ENCODE data around the gene ABHD17A. TPM values are rescaled to one million over a fixed set of nuclear protein-coding genes. Genes with fewer than 3 reads are reported as not detected.
A peak's percentile ranks its signal among the peaks of the same experiment; 100 is the strongest.

The ABHD17A gene
- total and polyA plus RNA-seq, 9 of the 15 experiments (the other 6 are each of a cell fraction or from before 2014, with no cell fraction given) = 0.04 to 135 (median 21.8) TPM; not detected in 1

DNA sequence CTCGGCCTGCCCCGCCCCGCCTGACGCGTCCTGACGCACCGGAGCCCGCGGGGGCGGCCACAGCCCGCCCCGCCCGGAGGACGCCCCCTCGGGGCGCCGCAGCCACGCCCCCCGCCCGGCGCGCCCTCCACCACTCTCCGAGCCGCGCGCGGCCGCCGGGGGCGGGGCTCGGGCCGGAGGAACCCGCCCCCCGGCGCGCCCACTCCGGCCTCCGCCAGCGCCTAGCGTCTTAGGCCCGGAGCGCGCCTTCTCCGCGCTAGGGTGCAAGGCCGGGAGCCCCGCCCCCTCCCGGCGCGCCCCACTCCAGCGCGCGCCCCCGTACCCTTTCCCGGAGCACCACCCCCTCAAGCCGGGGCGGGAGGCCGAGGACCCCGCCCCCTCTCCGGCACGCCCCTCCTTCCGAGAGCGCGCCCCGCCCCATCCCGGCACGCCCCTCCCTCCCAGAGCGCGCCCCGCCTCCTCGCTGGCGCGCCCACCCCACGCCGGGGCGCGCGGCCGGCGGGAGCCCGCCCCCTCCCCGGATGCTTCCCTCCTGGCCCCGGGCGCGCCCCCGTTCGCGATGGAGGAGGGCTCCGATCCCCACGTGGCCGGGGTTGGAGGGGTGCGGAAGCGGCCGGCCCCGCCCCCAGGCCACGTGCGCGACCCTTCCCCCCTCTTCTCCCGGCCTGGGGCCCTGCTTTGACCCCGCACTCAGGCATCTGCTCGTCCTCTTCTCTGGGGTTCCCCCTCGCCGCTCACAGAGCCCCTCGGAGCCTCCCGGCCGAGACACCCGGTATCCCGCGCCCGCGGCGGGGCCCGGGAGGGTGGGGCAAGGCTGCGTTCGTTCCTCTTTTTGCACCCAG lies 21.4 kb downstream of the ABHD17A start (continued):
- TF ChIP-seq ZNF395 (CRISPR knock-in tag; IDR thresholded peaks at IDR 0.05) = no peak; the same call in 1 of the 2 replicates
- TF ChIP-seq BRD9 (IDR thresholded peaks at IDR 0.05; ENCODE audit: low read depth, partially characterized antibody) = no peak
- TF ChIP-seq PRMT5 (CRISPR knock-in tag; IDR thresholded peaks at IDR 0.05) = no peak
- TF ChIP-seq MTA1 (IDR thresholded peaks at IDR 0.05; ENCODE audit: borderline replicate concordance) = peak; percentile 42; the same call in 1 of the 2 replicates
- no peak for TF ChIP-seq ZNF146 (CRISPR knock-in tag; IDR thresholded peaks at IDR 0.05; ENCODE audit: unreplicated experiment)
- peak; percentile 70; the same call in 1 of the 2 replicates for TF ChIP-seq NFRKB (IDR thresholded peaks at IDR 0.05; ENCODE audit: low read depth)
- peak; percentile 91 for TF ChIP-seq ELF1 (tag; IDR thresholded peaks at IDR 0.05)
- peak; percentile 52; the same call in 1 of the 2 replicates for TF ChIP-seq GMEB1 (CRISPR knock-in tag; IDR thresholded peaks at IDR 0.05)
- TF ChIP-seq, protein P1, sequence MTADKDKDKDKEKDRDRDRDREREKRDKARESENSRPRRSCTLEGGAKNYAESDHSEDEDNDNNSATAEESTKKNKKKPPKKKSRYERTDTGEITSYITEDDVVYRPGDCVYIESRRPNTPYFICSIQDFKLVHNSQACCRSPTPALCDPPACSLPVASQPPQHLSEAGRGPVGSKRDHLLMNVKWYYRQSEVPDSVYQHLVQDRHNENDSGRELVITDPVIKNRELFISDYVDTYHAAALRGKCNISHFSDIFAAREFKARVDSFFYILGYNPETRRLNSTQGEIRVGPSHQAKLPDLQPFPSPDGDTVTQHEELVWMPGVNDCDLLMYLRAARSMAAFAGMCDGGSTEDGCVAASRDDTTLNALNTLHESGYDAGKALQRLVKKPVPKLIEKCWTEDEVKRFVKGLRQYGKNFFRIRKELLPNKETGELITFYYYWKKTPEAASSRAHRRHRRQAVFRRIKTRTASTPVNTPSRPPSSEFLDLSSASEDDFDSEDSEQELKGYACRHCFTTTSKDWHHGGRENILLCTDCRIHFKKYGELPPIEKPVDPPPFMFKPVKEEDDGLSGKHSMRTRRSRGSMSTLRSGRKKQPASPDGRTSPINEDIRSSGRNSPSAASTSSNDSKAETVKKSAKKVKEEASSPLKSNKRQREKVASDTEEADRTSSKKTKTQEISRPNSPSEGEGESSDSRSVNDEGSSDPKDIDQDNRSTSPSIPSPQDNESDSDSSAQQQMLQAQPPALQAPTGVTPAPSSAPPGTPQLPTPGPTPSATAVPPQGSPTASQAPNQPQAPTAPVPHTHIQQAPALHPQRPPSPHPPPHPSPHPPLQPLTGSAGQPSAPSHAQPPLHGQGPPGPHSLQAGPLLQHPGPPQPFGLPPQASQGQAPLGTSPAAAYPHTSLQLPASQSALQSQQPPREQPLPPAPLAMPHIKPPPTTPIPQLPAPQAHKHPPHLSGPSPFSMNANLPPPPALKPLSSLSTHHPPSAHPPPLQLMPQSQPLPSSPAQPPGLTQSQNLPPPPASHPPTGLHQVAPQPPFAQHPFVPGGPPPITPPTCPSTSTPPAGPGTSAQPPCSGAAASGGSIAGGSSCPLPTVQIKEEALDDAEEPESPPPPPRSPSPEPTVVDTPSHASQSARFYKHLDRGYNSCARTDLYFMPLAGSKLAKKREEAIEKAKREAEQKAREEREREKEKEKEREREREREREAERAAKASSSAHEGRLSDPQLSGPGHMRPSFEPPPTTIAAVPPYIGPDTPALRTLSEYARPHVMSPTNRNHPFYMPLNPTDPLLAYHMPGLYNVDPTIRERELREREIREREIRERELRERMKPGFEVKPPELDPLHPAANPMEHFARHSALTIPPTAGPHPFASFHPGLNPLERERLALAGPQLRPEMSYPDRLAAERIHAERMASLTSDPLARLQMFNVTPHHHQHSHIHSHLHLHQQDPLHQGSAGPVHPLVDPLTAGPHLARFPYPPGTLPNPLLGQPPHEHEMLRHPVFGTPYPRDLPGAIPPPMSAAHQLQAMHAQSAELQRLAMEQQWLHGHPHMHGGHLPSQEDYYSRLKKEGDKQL (CRISPR knock-in tag; IDR thresholded peaks at IDR 0.05; ENCODE audit: borderline replicate concordance) = no peak
- TF ChIP-seq ZNF197 (CRISPR knock-in tag; IDR thresholded peaks at IDR 0.05; ENCODE audit: low read depth) = no peak; the same call in 1 of the 2 replicates
- no peak for TF ChIP-seq BACH1 (tag; IDR thresholded peaks at IDR 0.05)
- TF ChIP-seq ZNF551 (CRISPR knock-in tag; IDR thresholded peaks at IDR 0.05) = no peak
- TF ChIP-seq TARDBP (IDR thresholded peaks at IDR 0.05) = no peak
- TF ChIP-seq ZNF668 (CRISPR knock-in tag; IDR thresholded peaks at IDR 0.05) = no peak
- TF ChIP-seq ZNF121 (CRISPR knock-in tag; conservative IDR thresholded peaks at IDR 0.05) = no peak
- peak; percentile 59; the same call in 1 of the 2 replicates for TF ChIP-seq ATF7 (IDR thresholded peaks at IDR 0.05)
- peak; percentile 16 for TF ChIP-seq NEUROD1 (IDR thresholded peaks at IDR 0.05; ENCODE audit: borderline replicate concordance, low read depth, low read length, partially characterized antibody)
- no peak for TF ChIP-seq DACH1 (IDR thresholded peaks at IDR 0.05; ENCODE audit: partially characterized antibody)
- no peak; the same call in 1 of the 2 replicates for TF ChIP-seq POLR2H (tag; IDR thresholded peaks at IDR 0.05; ENCODE audit: low read depth)

Data from K562 (cell line).